HCT116 (cell line): ENCODE measurements around the gene AOC3.
"Not testable (repeated sequence)": the region's sequence is repeated elsewhere in the genome, so short reads cannot be mapped to it uniquely, and the experiment has no call there.

Experiments
- ATF3 ChIP-seq: IDR thresholded peaks from 2 replicates; pipeline ENCODE4 v1.6.1; 2012
- CTCF ChIP-seq, 3 experiments: fragments of 200-600 bp in 1 of 3; sonication (generic) in 1 of 3; IDR thresholded peaks in 2 of 3; conservative IDR thresholded peaks in 1 of 3; 2 replicates each; pipeline ENCODE4 v1.5.1; 2012 to 2017; ENCODE audit warnings: low read depth in 2 of 3, low read length in 2 of 3, antibody characterized with exemption in 1 of 3, borderline replicate concordance in 1 of 3, control low read depth in 1 of 3, mild to moderate bottlenecking in 1 of 3, mixed read lengths in 1 of 3, mixed run types in 1 of 3, moderate library complexity in 1 of 3; ENCODE audit not compliant: insufficient read depth in 1 of 3
- ELF1 ChIP-seq: IDR thresholded peaks from 2 replicates; pipeline ENCODE4 v1.6.1; 2012; ENCODE audit warnings: low read depth, borderline replicate concordance
- POLR2AphosphoS5 ChIP-seq: IDR thresholded peaks from 2 replicates; pipeline ENCODE4 v1.6.1; 2011; ENCODE audit warnings: mild to moderate bottlenecking, low read depth, low read length, moderate library complexity
- REST ChIP-seq: IDR thresholded peaks from 2 replicates; pipeline ENCODE4 v1.6.1; 2012; ENCODE audit warnings: low read depth
- SP1 ChIP-seq: IDR thresholded peaks from 2 replicates; pipeline ENCODE4 v1.6.1; 2012; ENCODE audit warnings: low read depth
- YY1 ChIP-seq: IDR thresholded peaks from 2 replicates; pipeline ENCODE4 v1.6.1; 2011; ENCODE audit warnings: low read length, low read depth, moderate library complexity, mild to moderate bottlenecking; ENCODE audit not compliant: insufficient replicate concordance; ENCODE audit errors: extremely low read depth
- ZBTB33 ChIP-seq: IDR thresholded peaks from 2 replicates; pipeline ENCODE4 v1.6.1; 2011; ENCODE audit warnings: mild to moderate bottlenecking, low read length, moderate library complexity; ENCODE audit not compliant: insufficient replicate concordance; ENCODE audit errors: extremely low read depth
- ZFX ChIP-seq: fragments of 450-650 bp; IDR thresholded peaks from 2 replicates; pipeline ENCODE4 v1.6.1; 2017

GRCh38 chr17:42851371-42852240, 607 bp downstream of the AOC3 start:
- TF ChIP-seq SP1; REST; CTCF (IDR thresholded peaks at IDR 0.05 in 2 of 3, conservative IDR thresholded peaks at IDR 0.05 in 1 of 3; ENCODE audit: borderline replicate concordance in 1 of 3, insufficient read depth in 1 of 3, low read depth in 2 of 3, low read length in 2 of 3); ELF1; ZFX; YY1; ZBTB33; POLR2AphosphoS5; ATF3: not testable (repeated sequence)
